SK-N-SH (cell line): ENCODE results near the gene FLT1.

Experiments used
- CTCF ChIP-seq: fragments of 200-600 bp; sonication (generic); IDR thresholded peaks from 2 replicates; pipeline ENCODE4 v1.6.1; 2017; ENCODE audit warnings: antibody characterized with exemption, mild to moderate bottlenecking, moderate library complexity
- EP300 ChIP-seq, 2 experiments: IDR thresholded peaks; 2 replicates each; pipeline versions ENCODE4 v1.4.0 to v1.6.1; 2012; ENCODE audit warnings: borderline replicate concordance in 1 of 2, low read depth in 1 of 2, low read length in 1 of 2
- JUND ChIP-seq: IDR thresholded peaks from 2 replicates; pipeline ENCODE4 v1.4.0; 2012
- MEF2A ChIP-seq: IDR thresholded peaks from 2 replicates; pipeline ENCODE4 v1.4.0; 2012; ENCODE audit warnings: low read depth, borderline replicate concordance
- RAD21 ChIP-seq: IDR thresholded peaks from 2 replicates; pipeline ENCODE4 v1.6.1; 2012; ENCODE audit warnings: mild to moderate bottlenecking, low read length
- REST ChIP-seq: IDR thresholded peaks from 2 replicates; pipeline ENCODE4 v1.6.1; 2012; ENCODE audit warnings: mild to moderate bottlenecking, low read depth, low read length, moderate library complexity
- SIN3A ChIP-seq: IDR thresholded peaks from 2 replicates; pipeline ENCODE4 v1.6.1; 2012; ENCODE audit warnings: low read depth, mild to moderate bottlenecking, low read length, moderate library complexity, borderline replicate concordance

- TF ChIP-seq MEF2A: no peak
- TF ChIP-seq SIN3A: no peak
- no peak for TF ChIP-seq CTCF
- TF ChIP-seq JUND: no peak
- TF ChIP-seq RAD21: no peak
- no peak for TF ChIP-seq EP300 (IDR thresholded peaks at IDR 0.05; ENCODE audit: borderline replicate concordance in 1 of 2, low read depth in 1 of 2, low read length in 1 of 2)
- TF ChIP-seq REST: no peak
Observed at GRCh38 chr13:28267497-28267896, 227.4 kb downstream of the FLT1 start.
